ENCODE data around the gene KRTAP10-1.

The KRTAP10-1 gene

DNA sequence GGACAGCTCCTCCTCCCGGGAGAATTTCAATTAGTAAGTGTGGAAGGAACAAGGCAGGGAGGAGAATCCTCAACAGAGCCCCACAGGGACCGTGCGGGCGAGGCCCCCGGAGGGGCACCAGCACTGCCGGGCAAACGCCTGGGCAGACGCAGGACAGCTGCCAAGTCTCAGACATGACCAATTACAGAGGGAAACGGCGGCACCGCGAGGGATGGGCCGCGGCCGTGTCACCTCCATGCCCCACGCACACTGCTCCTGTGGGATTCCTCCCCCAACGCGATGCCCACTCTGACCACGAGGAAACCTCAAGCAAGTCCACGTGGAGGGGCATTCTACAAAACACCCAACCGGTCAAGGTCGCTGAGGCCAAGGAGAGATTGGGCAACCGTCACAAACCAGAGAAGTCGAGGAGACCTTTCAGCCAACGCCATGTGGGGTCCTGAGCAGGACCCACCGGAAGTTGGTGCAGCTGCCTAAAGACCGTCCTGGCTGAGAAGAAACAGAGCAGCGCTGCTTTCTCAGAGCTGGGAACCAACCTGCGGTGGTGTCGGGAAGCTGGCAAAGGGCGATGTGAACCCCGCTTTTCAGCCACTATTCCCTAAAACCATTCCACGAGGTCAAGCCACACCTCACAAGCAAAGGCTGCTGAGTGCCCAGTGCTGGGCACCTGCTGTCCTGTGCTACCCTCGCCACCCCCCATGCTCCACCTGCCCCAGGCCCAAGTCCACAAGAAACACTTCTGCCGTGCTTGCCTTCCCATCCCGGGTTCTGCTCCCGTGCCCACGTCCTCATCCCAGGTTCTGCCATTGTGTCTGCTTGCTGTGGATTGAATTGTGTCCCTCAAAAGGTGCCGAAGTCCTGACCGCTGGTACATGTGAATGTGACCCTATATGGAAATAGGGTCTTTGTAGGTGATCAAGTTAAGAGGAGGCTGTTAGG, 32.1 kb upstream of the KRTAP10-1 start:
- no peak for DNase-seq (ENCODE audit: insufficient read length, low spot score)
- TF ChIP-seq POLR2A (IDR thresholded peaks at IDR 0.05; ENCODE audit: low read depth, low read length) (no peak), TAF1 (IDR thresholded peaks at IDR 0.05; ENCODE audit: low read depth, low read length) (no peak), SPI1 (IDR thresholded peaks at IDR 0.05; ENCODE audit: low read depth, low read length) (no peak), PAX5 (IDR thresholded peaks at IDR 0.05; ENCODE audit: insufficient read depth, low read length, severe bottlenecking) (no peak), POLR2AphosphoS5 (IDR thresholded peaks at IDR 0.05; ENCODE audit: low read depth, low read length) (no peak), POU2F2 (IDR thresholded peaks at IDR 0.05; ENCODE audit: low read depth, low read length) (no peak)
- FAIRE-seq = no peak

DNA sequence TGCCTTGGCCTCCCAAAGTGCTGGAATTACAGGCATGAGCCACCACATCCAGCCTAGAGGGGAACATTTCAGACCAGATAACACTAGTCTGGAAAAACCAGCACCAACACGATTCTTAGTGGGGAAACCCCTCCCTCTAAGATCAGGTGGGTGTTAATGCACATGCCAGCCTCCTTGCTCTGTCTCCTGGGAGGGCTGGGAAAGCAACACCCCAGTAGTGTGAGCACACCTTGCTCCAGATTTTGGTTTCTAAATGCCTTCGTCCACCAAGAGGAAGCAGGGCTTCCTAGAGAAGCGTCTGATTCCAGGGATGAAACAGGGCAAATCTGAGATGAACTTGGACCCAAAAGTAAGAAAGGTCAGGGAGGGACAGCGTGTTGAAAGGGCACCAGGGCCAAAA, 31.3 kb upstream of the KRTAP10-1 start:
- DNase-seq (ENCODE audit: insufficient read length, low spot score) (no peak), FAIRE-seq (no peak)
- TF ChIP-seq POLR2A (IDR thresholded peaks at IDR 0.05; ENCODE audit: low read depth, low read length) = no peak
- TF ChIP-seq POLR2AphosphoS5 (IDR thresholded peaks at IDR 0.05; ENCODE audit: low read depth, low read length) = no peak
- TF ChIP-seq PAX5 (IDR thresholded peaks at IDR 0.05; ENCODE audit: insufficient read depth, low read length, severe bottlenecking) = no peak
- TF ChIP-seq POU2F2 (IDR thresholded peaks at IDR 0.05; ENCODE audit: low read depth, low read length) = no peak
- TF ChIP-seq SPI1 (IDR thresholded peaks at IDR 0.05; ENCODE audit: low read depth, low read length) = no peak
- TF ChIP-seq TAF1 (IDR thresholded peaks at IDR 0.05; ENCODE audit: low read depth, low read length) = no peak

GRCh38 chr21:44569861-44570517, 30.0 kb upstream of the KRTAP10-1 start:
- FAIRE-seq = no peak
- DNase-seq (ENCODE audit: insufficient read length, low spot score) = no peak

GRCh38 chr21:44568667-44569556, 28.9 kb upstream of the KRTAP10-1 start:
- TF ChIP-seq POLR2A (IDR thresholded peaks at IDR 0.05; ENCODE audit: low read depth, low read length) (no peak), PAX5 (IDR thresholded peaks at IDR 0.05; ENCODE audit: insufficient read depth, low read length, severe bottlenecking) (no peak), POLR2AphosphoS5 (IDR thresholded peaks at IDR 0.05; ENCODE audit: low read depth, low read length) (no peak), TAF1 (IDR thresholded peaks at IDR 0.05; ENCODE audit: low read depth, low read length) (no peak), SPI1 (IDR thresholded peaks at IDR 0.05; ENCODE audit: low read depth, low read length) (no peak), POU2F2 (IDR thresholded peaks at IDR 0.05; ENCODE audit: low read depth, low read length) (no peak)
- FAIRE-seq = no peak
- no peak for DNase-seq (ENCODE audit: insufficient read length, low spot score)

More at GRCh38 chr21:44569861-44570517, 30.0 kb upstream of the KRTAP10-1 start:
- TF ChIP-seq POLR2A (IDR thresholded peaks at IDR 0.05; ENCODE audit: low read depth, low read length) = no peak
- TF ChIP-seq TAF1 (IDR thresholded peaks at IDR 0.05; ENCODE audit: low read depth, low read length) = no peak
- TF ChIP-seq SPI1 (IDR thresholded peaks at IDR 0.05; ENCODE audit: low read depth, low read length) = no peak
- TF ChIP-seq PAX5 (IDR thresholded peaks at IDR 0.05; ENCODE audit: insufficient read depth, low read length, severe bottlenecking) = no peak

DNA sequence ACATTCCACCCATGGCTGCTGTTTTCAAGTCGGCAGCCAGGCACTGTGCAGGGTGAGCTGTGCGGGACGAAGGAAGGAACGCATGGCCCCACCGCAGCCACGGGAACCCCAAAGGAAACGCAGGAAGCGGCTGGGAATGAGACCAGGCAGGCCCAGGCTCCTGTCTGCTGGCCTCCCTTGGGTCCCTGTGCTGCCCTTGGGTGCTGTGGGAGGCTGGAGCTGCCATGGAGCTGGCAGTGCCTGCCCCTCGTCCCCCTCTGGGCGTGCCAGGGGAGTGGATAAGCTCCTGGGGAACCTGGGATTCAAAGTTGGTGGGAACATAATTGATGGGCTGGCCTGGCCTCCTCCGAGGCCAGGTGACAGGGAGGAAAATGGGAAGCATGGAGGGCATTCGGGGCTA, 28.3 kb upstream of the KRTAP10-1 start:
- no peak for DNase-seq (ENCODE audit: insufficient read length, low spot score)
- FAIRE-seq = no peak
- no peak for TF ChIP-seq POU2F2 (IDR thresholded peaks at IDR 0.05; ENCODE audit: low read depth, low read length)

- DNase-seq (ENCODE audit: insufficient read length, low spot score) (no peak), FAIRE-seq (no peak)
- TF ChIP-seq PAX5 (IDR thresholded peaks at IDR 0.05; ENCODE audit: insufficient read depth, low read length, severe bottlenecking) (no peak), POLR2AphosphoS5 (IDR thresholded peaks at IDR 0.05; ENCODE audit: low read depth, low read length) (no peak), SPI1 (IDR thresholded peaks at IDR 0.05; ENCODE audit: low read depth, low read length) (no peak), POU2F2 (IDR thresholded peaks at IDR 0.05; ENCODE audit: low read depth, low read length) (no peak), TAF1 (IDR thresholded peaks at IDR 0.05; ENCODE audit: low read depth, low read length) (no peak), POLR2A (IDR thresholded peaks at IDR 0.05; ENCODE audit: low read depth, low read length) (no peak)
Measured at GRCh38 chr21:44567481-44568171, 27.6 kb upstream of the KRTAP10-1 start.

GRCh38 chr21:44566403-44566802, 26.4 kb upstream of the KRTAP10-1 start:
- FAIRE-seq = no peak
- TF ChIP-seq TAF1 (IDR thresholded peaks at IDR 0.05; ENCODE audit: low read depth, low read length) (no peak), SPI1 (IDR thresholded peaks at IDR 0.05; ENCODE audit: low read depth, low read length) (no peak), POU2F2 (IDR thresholded peaks at IDR 0.05; ENCODE audit: low read depth, low read length) (no peak), POLR2AphosphoS5 (IDR thresholded peaks at IDR 0.05; ENCODE audit: low read depth, low read length) (no peak), POLR2A (IDR thresholded peaks at IDR 0.05; ENCODE audit: low read depth, low read length) (no peak), PAX5 (IDR thresholded peaks at IDR 0.05; ENCODE audit: insufficient read depth, low read length, severe bottlenecking) (no peak)
- no peak for DNase-seq (ENCODE audit: insufficient read length, low spot score)

DNA sequence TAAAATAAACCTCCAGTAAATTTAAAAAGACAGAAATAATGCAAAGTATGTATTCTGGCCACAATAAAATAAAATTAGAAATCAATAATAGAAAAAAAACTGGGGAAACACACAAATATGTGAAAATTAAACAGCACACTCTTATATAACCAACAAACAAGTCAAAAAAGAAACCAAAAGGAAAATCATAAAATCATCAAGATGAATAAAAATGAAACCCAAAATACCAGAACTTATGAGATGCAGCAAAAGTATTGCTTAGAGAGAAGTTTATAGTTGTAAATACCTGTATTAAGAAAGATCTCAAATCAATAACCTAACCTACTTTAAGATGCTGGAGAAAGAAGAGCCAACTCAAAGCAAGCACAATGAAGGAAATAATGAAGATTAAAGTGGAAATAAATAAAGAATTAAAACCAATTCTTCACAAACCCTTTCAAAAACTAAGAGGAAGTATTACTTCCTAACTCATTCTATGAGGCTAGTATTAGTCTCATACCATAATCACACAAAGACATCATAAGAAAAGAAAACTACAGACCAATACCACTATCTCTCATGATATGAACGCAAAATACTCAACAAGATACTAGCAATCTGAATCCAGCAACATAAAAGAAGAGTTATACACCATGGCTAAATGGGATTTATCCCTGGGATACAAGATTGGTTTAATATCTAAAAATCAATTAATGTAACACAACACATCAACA, 25.0 kb upstream of the KRTAP10-1 start:
- DNase-seq (ENCODE audit: insufficient read length, low spot score) = no peak
- FAIRE-seq = peak; percentile 5
- no peak for TF ChIP-seq POLR2A (IDR thresholded peaks at IDR 0.05; ENCODE audit: low read depth, low read length)
- TF ChIP-seq TAF1 (IDR thresholded peaks at IDR 0.05; ENCODE audit: low read depth, low read length) = no peak
- TF ChIP-seq POU2F2 (IDR thresholded peaks at IDR 0.05; ENCODE audit: low read depth, low read length) = no peak
- TF ChIP-seq PAX5 (IDR thresholded peaks at IDR 0.05; ENCODE audit: insufficient read depth, low read length, severe bottlenecking) = no peak
- no peak for TF ChIP-seq SPI1 (IDR thresholded peaks at IDR 0.05; ENCODE audit: low read depth, low read length)
- TF ChIP-seq POLR2AphosphoS5 (IDR thresholded peaks at IDR 0.05; ENCODE audit: low read depth, low read length) = no peak
